Measurements from ENCODE around the gene GMEB1.

DNA sequence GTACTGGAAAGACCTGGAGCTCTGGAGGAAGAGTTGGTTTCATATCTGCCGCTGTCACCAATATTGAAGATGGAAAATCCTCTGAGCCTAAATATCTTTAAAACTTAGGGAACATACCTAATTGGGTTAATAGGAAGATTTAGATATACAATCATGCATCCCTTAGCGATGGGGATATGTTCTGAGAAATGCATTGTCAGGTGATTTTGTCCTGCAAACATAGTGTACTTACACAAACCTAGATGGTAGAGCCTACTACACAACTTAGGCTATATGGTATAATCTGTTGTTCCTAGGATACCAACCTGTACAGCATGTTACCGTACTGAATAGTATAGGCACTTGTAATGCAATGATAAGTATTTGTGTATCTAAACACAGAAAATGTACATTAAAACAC, 90.7 kb downstream of the GMEB1 start:
- TF ChIP-seq EZH2 (IDR thresholded peaks at IDR 0.05): no peak
- TF ChIP-seq POLR2AphosphoS5 (IDR thresholded peaks at IDR 0.05; ENCODE audit: borderline replicate concordance, low read depth, low read length): no peak
- TF ChIP-seq FOXP2 (optimal IDR thresholded peaks at IDR 0.05; ENCODE audit: control extremely low read depth, extremely low read length, insufficient read depth): no peak

All from SK-N-MC (cell line).